A673 (cell line): ENCODE measurements around the gene PKN2.

ENCODE experiments used
- EZH2 ChIP-seq: fragments of 200-600 bp; sonication (generic); IDR thresholded peaks from 2 replicates; pipeline ENCODE4 v1.6.1; 2017; ENCODE audit warnings: borderline replicate concordance, low read depth, mild to moderate bottlenecking, mixed read lengths, antibody characterized with exemption, low read length; ENCODE audit not compliant: poor library complexity, severe bottlenecking
- TF ChIP-seq, protein P1 (sequence below): fragments of 300-800, 200-600 bp; sonication (generic); conservative IDR thresholded peaks from 2 replicates; pipeline ENCODE4 v1.5.1; 2017; ENCODE audit warnings: low read depth, mild to moderate bottlenecking, antibody characterized with exemption, low read length, moderate library complexity, mixed read lengths

DNA sequence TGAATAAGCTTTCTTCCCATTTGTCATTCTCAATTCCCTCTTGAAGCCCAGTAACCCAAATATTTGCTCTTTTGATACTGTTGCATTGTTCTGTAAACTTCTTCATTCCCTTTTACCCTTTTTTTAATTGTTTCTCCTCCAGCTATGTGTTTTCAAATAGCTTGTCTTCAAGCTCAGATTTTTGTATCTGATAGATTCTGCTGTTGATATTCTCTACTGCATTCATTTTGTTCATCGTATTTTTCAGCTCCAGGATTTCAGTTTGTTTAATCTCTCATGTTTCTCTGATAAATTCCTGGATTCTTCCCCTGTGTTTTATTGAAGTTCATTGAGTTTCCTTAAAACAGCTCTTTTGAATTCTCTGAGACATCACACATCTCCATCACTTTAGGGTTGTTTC lies 51.8 kb downstream of the PKN2 start:
- TF ChIP-seq, protein P1, sequence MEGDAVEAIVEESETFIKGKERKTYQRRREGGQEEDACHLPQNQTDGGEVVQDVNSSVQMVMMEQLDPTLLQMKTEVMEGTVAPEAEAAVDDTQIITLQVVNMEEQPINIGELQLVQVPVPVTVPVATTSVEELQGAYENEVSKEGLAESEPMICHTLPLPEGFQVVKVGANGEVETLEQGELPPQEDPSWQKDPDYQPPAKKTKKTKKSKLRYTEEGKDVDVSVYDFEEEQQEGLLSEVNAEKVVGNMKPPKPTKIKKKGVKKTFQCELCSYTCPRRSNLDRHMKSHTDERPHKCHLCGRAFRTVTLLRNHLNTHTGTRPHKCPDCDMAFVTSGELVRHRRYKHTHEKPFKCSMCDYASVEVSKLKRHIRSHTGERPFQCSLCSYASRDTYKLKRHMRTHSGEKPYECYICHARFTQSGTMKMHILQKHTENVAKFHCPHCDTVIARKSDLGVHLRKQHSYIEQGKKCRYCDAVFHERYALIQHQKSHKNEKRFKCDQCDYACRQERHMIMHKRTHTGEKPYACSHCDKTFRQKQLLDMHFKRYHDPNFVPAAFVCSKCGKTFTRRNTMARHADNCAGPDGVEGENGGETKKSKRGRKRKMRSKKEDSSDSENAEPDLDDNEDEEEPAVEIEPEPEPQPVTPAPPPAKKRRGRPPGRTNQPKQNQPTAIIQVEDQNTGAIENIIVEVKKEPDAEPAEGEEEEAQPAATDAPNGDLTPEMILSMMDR: no peak
- TF ChIP-seq EZH2: no peak
